GM12878 (cell line): ENCODE measurements around the gene THUMPD3. TPM values are rescaled to one million over a fixed set of nuclear protein-coding genes. Genes with fewer than 3 reads are reported as not detected.

Source experiments
- ATAC-seq: fragments of 200-7000 bp; cut with Tn5 transposase; 3 replicates; pipeline ENCODE4 v1.9.1; 2020; ENCODE audit warnings: mild to moderate bottlenecking, moderate library complexity
- BruUV-seq: library from RNA; stranded (reverse); fragments of 400-500 nt; replicated peaks from 2 replicates; lab custom pipeline; 2021; lab: Mats Ljungman, UMichigan
- CTCF ChIA-PET: fragments of 300-600 bp; sonication (Branson Sonifier 250); formaldehyde crosslinking; extraction: SDS; loops from one replicate; lab custom pipeline; 2021; ENCODE audit warnings: inconsistent platforms; lab: Yijun Ruan, JAX
- POLR2A ChIA-PET: fragments of 350-600 bp; formaldehyde crosslinking; extraction: SDS; loops from one replicate; lab custom pipeline; 2021; ENCODE audit warnings: inconsistent platforms; lab: Charles Lee
- RAD21 ChIA-PET: fragments of 300-600 bp; sonication (Branson Sonifier 250); formaldehyde crosslinking; loops from one replicate; lab custom pipeline; 2023; ENCODE audit warnings: antibody characterized with exemption; ENCODE audit not compliant: unreplicated experiment; lab: Charles Lee
- SMC1A ChIA-PET: fragments of 300-600 bp; sonication (Branson Sonifier 250); formaldehyde crosslinking; loops from one replicate; lab custom pipeline; 2023; ENCODE audit not compliant: unreplicated experiment, uncharacterized antibody; lab: Charles Lee
- DNase-seq: peaks from one replicate; pipeline ENCODE4 v3.0.0-alpha.2; 2011; ENCODE audit warnings: low read depth, low spot score
- FAIRE-seq: peaks from 3 replicates; lab custom pipeline; 2011; peaks lifted over from hg19 to GRCh38; lab: Jason Lieb, UNC
- H2AFZ ChIP-seq: 2 replicates; pipeline ENCODE4 v1.6.0; 2011; ENCODE audit warnings: low read depth, low read length, control low read depth; ENCODE audit not compliant: control insufficient read depth
- H3K27ac ChIP-seq: 2 replicates; pipeline ENCODE4 v1.5.1; 2011; ENCODE audit warnings: control low read depth; ENCODE audit not compliant: control insufficient read depth, insufficient read depth
- H3K27me3 ChIP-seq, 2 experiments: replicated peaks in 1 of 2; 2 replicates each; pipeline versions ENCODE4 v1.6.0 to v1.6.1; 2011; ENCODE audit warnings: low read length in 1 of 2; ENCODE audit not compliant: control insufficient read depth in 2 of 2, insufficient read depth in 2 of 2
- H3K36me3 ChIP-seq, 2 experiments: 2 replicates each; pipeline ENCODE4 v1.5.1; 2011; ENCODE audit warnings: low read length in 1 of 2; ENCODE audit not compliant: control insufficient read depth in 2 of 2, insufficient read depth in 2 of 2
- H3K4me1 ChIP-seq: 2 replicates; pipeline ENCODE4 v1.6.1; 2011; ENCODE audit warnings: mild to moderate bottlenecking, low read length, moderate library complexity, mixed read lengths; ENCODE audit not compliant: control insufficient read depth, insufficient read depth
- H3K4me2 ChIP-seq: 2 replicates; pipeline ENCODE4 v1.6.0; 2011; ENCODE audit warnings: control low read depth; ENCODE audit not compliant: control insufficient read depth, insufficient read depth
- H3K4me3 ChIP-seq: fragments of 200-600 bp; sonication (generic); 2 replicates; pipeline ENCODE4 v1.5.1; 2016
- H3K79me2 ChIP-seq: 2 replicates; pipeline ENCODE4 v1.6.0; 2011; ENCODE audit warnings: low read length; ENCODE audit not compliant: control insufficient read depth, insufficient read depth
- H3K9ac ChIP-seq: 2 replicates; pipeline ENCODE4 v1.8.0; 2011; ENCODE audit warnings: low read length, control low read depth, mixed read lengths; ENCODE audit not compliant: control insufficient read depth, insufficient read depth
- H3K9me3 ChIP-seq: replicated peaks from 3 replicates; pipeline ENCODE4 v1.5.1; 2011; ENCODE audit warnings: mild to moderate bottlenecking, low read length; ENCODE audit not compliant: control insufficient read depth, insufficient read depth
- H4K20me1 ChIP-seq: 2 replicates; pipeline ENCODE4 v1.6.0; 2011; ENCODE audit not compliant: control insufficient read depth, insufficient read depth
- CREM ChIP-seq: IDR thresholded peaks from 2 replicates; pipeline ENCODE4 v1.6.1; 2014; ENCODE audit warnings: antibody characterized with exemption, low read depth
- FOS ChIP-seq: IDR thresholded peaks from 3 replicates; pipeline ENCODE4 v1.6.1; 2011; ENCODE audit warnings: borderline replicate concordance; ENCODE audit not compliant: insufficient read length; ENCODE audit errors: extremely low read depth
- FOXM1 ChIP-seq: IDR thresholded peaks from 2 replicates; pipeline ENCODE4 v1.6.1; 2012; ENCODE audit warnings: low read depth, mild to moderate bottlenecking, inconsistent platforms, low read length, moderate library complexity
- KDM1A ChIP-seq: fragments of 200-600 bp; sonication (generic); IDR thresholded peaks from 2 replicates; pipeline ENCODE4 v1.6.1; 2016; ENCODE audit warnings: borderline replicate concordance
- MTA2 ChIP-seq: fragments of 450-650 bp; IDR thresholded peaks from 2 replicates; pipeline ENCODE4 v1.6.1; 2016; ENCODE audit warnings: low read depth, mild to moderate bottlenecking, moderate library complexity
- MXI1 ChIP-seq: fragments of 150-350 bp; IDR thresholded peaks from 2 replicates; pipeline ENCODE4 v1.6.1; 2011; ENCODE audit warnings: low read depth, mild to moderate bottlenecking, inconsistent platforms, low read length, improper control_type of control experiment
- NR2F1 ChIP-seq: fragments of 450-650 bp; conservative IDR thresholded peaks from 2 replicates; pipeline ENCODE4 v1.6.1; 2017; ENCODE audit warnings: mild to moderate bottlenecking
- RBBP5 ChIP-seq: fragments of 200-600 bp; sonication (generic); conservative IDR thresholded peaks from 2 replicates; pipeline ENCODE4 v1.6.1; 2016
- SMAD5 ChIP-seq: IDR thresholded peaks from 2 replicates; pipeline ENCODE4 v1.6.1; 2016; ENCODE audit warnings: antibody characterized with exemption, low read depth
- YBX1 ChIP-seq: fragments of 450-650 bp; IDR thresholded peaks from 2 replicates; pipeline ENCODE4 v1.6.1; 2016; ENCODE audit warnings: antibody characterized with exemption
- WGBS: methylation state at CpG from one replicate; pipeline ENCODE4 v1.1.6; 2016; ENCODE audit warnings: low lambda C conversion rate; ENCODE audit not compliant: insufficient replicate concordance, insufficient coverage; ENCODE audit errors: missing lambda C conversion rate; 5-methylcytosine and 5-hydroxymethylcytosine counted together
- in situ Hi-C: fragments of 300-500 bp; cut with MboI; formaldehyde crosslinking; loops from 9 replicates; pipeline ENCODE4 v1.14.3; 2018; ENCODE audit warnings: mixed read lengths
- intact Hi-C: fragments of 100-400 bp; cut with micrococcal nuclease; formaldehyde crosslinking; loops from one replicate; pipeline ENCODE4 v1.14.2; 2022; ENCODE audit not compliant: unreplicated experiment
- polyA plus RNA-seq, 11 experiments: library from polyadenylated mRNA; depleted of rRNA in 4 of 11; unstranded in 6 of 11; stranded (reverse) in 5 of 11; fragments of >200 nt; fragmentation: Nextera tagmentation in 4 of 11; fragmentation: Illumina TruSeq in 1 of 11; extraction: Ambion mirVana in 4 of 11; extraction: Trizol in 1 of 11; gene quantifications; 1 replicate in 1 of 11; 2 replicates in 10 of 11; pipeline versions ENCODE4 v1.2.1 to v1.2.3, GENCODE V29; 2011 to 2016; ENCODE audit warnings: inconsistent platforms in 2 of 11, missing spikeins in 2 of 11, low read depth in 1 of 11
- total RNA-seq, 4 experiments: library from RNA; depleted of rRNA in 3 of 4; stranded (reverse); fragments of >200 nt in 3 of 4; fragmentation: Illumina TruSeq in 1 of 4; extraction: Trizol in 1 of 4; gene quantifications; 2 replicates each; pipeline versions ENCODE4 v1.2.1 to v1.2.3, GENCODE V29; 2013 to 2021

Gene THUMPD3
- total and polyA plus RNA-seq, 10 of the 15 experiments (the other 5 are each of a cell fraction or from before 2014, with no cell fraction given): 28.7 to 47.4 (median 41.8) TPM

- RAD21 ChIA-PET: no interaction called here
- TF ChIP-seq MXI1 (no peak), FOXM1 (no peak), CREM (no peak), FOS (no peak), YBX1 (no peak), SMAD5 (no peak), RBBP5 (no peak), MTA2 (no peak)
- CTCF ChIA-PET: interaction anchor here (1.0 kb wide), 1 partner anchor 278 kb away, joined by 3 read pairs; no protein-coding TSS in a partner anchor
Measured at GRCh38 chr3:9346141-9346540, 16.7 kb upstream of the THUMPD3 start.

GRCh38 chr3:9347081-9347480 lies 15.8 kb upstream of the THUMPD3 start:
- Histone ChIP-seq H3K27ac (no peak overlapping the region), H3K9me3 (no peaks in the 10 kb centered on the region), H3K4me3 (no peak overlapping the region), H3K36me3 (no peaks in the 10 kb centered on the region), H2AFZ (no peak overlapping the region), H3K27me3 (no peaks in the 10 kb centered on the region), H3K79me2 (no peaks in the 10 kb centered on the region), H3K4me1 (no peaks in the 10 kb centered on the region; the same call in 1 of the 2 replicates), H3K9ac (no peak overlapping the region), H3K4me2 (no peak overlapping the region), H4K20me1 (no peaks in the 10 kb centered on the region)
- SMC1A ChIA-PET: no interaction called here
- WGBS: 71% methylated on average over 5 of the region's 5 CpGs
- DNase-seq (no peak), FAIRE-seq (no peak), ATAC-seq (no peak)
- intact Hi-C loops: no loop called here
- in situ Hi-C loops: no loop called here
- POLR2A ChIA-PET: no interaction called here
- TF ChIP-seq KDM1A: no peak
- TF ChIP-seq NR2F1: no peak
- CTCF ChIA-PET: interaction anchor here (1.0 kb wide), 2 partner anchors 91 to 279 kb away, joined by 3 read pairs; no protein-coding TSS in a partner anchor
- RAD21 ChIA-PET: no interaction called here
- no TSS peak for BruUV-seq

More at GRCh38 chr3:9346141-9346540, 16.7 kb upstream of the THUMPD3 start:
- Histone ChIP-seq H3K27ac (no peak overlapping the region), H2AFZ (no peak overlapping the region), H3K4me3 (no peak overlapping the region), H3K79me2 (no peaks in the 10 kb centered on the region), H3K9me3 (no peaks in the 10 kb centered on the region), H4K20me1 (no peaks in the 10 kb centered on the region), H3K4me2 (no peak overlapping the region), H3K36me3 (no peaks in the 10 kb centered on the region), H3K9ac (no peak overlapping the region), H3K4me1 (no peaks in the 10 kb centered on the region; the same call in 1 of the 2 replicates), H3K27me3 (no peaks in the 10 kb centered on the region)
- no TSS peak for BruUV-seq
- WGBS: 96% methylated on average over 1 of the region's 1 CpG
- intact Hi-C loops: no loop called here
- ATAC-seq (no peak), FAIRE-seq (no peak), DNase-seq (no peak)
- in situ Hi-C loops: no loop called here
- SMC1A ChIA-PET: no interaction called here
- POLR2A ChIA-PET: no interaction called here
